ENCODE data around the gene SERPINI1.

SERPINI1 gene

DNA sequence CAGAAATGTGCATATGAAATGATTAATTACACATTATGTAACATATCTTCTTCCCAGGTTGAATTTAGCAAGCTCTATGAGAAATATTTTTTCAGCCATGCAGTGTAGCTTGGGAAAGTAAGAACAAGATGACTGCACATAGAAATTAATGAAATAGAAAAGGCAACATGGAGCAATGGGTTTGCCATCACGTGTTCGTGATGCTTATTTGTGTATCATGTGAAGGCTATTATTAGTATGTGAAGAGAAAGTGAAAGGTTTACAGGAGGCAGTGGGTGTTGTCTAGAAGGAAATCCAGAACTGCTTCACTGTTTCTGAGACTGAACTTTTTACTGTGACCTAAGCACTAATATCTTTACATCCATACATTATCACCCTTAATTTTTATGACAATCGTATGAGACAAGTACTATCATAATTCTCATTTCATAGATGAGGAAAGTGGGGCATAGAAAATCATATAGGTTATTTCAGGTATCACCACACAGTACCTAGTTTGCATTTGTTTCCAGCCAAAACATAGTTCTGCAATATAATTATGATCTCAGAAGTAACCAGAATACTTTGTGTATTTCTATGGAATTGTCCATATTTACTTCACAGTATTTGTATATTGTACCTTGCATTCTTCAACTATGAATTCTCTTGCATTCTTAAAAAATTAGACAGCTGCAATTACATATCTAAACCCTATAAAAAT, 14.9 kb downstream of the SERPINI1 start:
- TF ChIP-seq CTCF (conservative IDR thresholded peaks at IDR 0.05; ENCODE audit: control insufficient read depth, insufficient read depth, low read depth, low read length) = no peak
- H3K4me3 ChIP-seq (ENCODE audit: control insufficient read depth, low read depth, low read length) = no peak overlapping the region
- no peak for DNase-seq (ENCODE audit: low read depth)

GRCh38 chr3:167754049-167754448, 18.5 kb downstream of the SERPINI1 start:
- no peak overlapping the region for H3K4me3 ChIP-seq (ENCODE audit: control insufficient read depth, low read depth, low read length)
- DNase-seq (ENCODE audit: low read depth) = no peak
- no peak for TF ChIP-seq CTCF (conservative IDR thresholded peaks at IDR 0.05; ENCODE audit: control insufficient read depth, insufficient read depth, low read depth, low read length)

DNA sequence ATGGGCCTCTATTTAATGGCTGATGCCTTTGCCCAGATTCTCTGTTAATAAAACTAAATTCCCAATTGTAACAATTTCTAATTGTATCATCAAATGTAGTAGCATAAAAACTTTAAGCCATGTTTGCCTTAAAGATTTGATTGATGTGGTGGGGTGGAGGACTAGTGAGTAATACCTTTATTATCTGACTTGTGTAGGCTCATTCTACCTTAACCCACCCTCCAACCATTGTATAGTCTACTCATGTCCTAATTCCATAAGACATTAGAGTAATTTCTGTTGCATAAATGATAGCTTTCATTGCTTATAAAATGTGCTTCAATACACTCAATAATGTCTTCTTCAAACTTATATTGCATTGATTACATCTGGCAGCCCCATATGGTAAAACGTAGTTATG, 25.8 kb downstream of the SERPINI1 start:
- no peak overlapping the region for H3K4me3 ChIP-seq (ENCODE audit: control insufficient read depth, low read depth, low read length)
- TF ChIP-seq CTCF (conservative IDR thresholded peaks at IDR 0.05; ENCODE audit: control insufficient read depth, insufficient read depth, low read depth, low read length) = no peak
- no peak for DNase-seq (ENCODE audit: low read depth)

GRCh38 chr3:167762296-167762695, 26.8 kb downstream of the SERPINI1 start:
- DNase-seq (ENCODE audit: low read depth) = no peak
- no peak for TF ChIP-seq CTCF (conservative IDR thresholded peaks at IDR 0.05; ENCODE audit: control insufficient read depth, insufficient read depth, low read depth, low read length)
- H3K4me3 ChIP-seq (ENCODE audit: control insufficient read depth, low read depth, low read length) = no peak overlapping the region

DNA sequence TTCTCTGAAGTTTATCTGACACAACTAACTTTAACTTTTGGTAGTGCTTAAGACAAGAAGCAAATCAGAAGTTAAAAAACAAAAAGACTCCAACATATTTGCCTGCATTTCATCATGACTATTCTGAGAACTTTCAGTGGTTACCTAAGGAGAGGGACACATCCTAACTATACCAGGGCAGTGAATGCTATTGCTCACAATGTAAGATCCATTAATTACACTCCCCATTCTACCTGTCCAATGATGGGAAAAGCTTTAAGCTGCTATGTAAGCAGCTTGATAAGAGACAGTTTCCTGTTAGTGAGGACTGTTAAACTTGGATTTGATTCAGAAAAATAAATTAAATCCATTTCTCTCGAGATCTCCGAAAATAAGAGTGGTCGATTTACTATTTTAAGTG, 37.5 kb downstream of the SERPINI1 start:
- H3K4me3 ChIP-seq (ENCODE audit: control insufficient read depth, low read depth, low read length) = no peak overlapping the region
- no peak for TF ChIP-seq CTCF (conservative IDR thresholded peaks at IDR 0.05; ENCODE audit: control insufficient read depth, insufficient read depth, low read depth, low read length)
- DNase-seq (ENCODE audit: low read depth) = no peak

DNA sequence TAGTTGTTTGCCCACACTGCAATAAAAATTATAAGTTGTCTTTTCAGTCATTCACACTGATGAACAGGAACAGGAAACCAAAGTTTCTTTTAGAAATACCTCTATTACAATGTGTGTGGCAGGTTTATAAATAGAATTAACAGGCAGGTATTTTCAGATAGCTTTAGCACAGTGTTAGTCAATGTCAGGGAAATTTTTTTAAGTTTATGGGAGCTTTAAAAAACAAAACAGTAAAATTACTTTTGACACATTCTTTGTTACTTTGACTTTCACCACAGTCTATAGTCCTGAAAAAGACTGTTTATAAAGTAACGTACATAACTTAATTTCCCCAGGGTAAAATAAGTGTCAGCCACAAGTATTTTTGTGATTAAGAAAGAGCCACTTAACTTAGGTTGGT, 38.1 kb downstream of the SERPINI1 start:
- H3K4me3 ChIP-seq (ENCODE audit: control insufficient read depth, low read depth, low read length) = no peak overlapping the region
- DNase-seq (ENCODE audit: low read depth) = no peak
- no peak for TF ChIP-seq CTCF (conservative IDR thresholded peaks at IDR 0.05; ENCODE audit: control insufficient read depth, insufficient read depth, low read depth, low read length)
